ENCODE measurements around the gene LRRC49.
"Not testable (repeated sequence)": the region's sequence is repeated elsewhere in the genome, so short reads cannot be mapped to it uniquely, and the experiment has no call there.

The LRRC49 gene

DNA sequence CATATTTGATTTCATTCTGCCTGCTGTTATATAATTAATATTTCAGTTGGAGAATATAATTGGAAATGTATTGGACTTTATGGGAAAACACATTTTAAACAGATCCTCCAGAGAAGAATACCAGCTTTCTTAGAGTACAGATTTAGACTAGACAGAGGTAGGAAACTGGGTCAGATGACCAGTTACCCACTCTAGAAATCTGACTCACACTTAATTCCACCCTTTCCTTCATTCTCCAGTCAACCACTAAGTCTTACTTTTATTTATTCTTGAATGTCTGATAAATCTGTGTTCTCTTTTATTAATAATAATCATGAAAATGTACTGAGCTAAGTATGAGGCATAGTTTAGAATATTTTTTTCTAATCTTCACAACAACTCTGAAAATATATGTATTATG, 110.7 kb downstream of the LRRC49 start:
- DNase-seq = no peak

DNA sequence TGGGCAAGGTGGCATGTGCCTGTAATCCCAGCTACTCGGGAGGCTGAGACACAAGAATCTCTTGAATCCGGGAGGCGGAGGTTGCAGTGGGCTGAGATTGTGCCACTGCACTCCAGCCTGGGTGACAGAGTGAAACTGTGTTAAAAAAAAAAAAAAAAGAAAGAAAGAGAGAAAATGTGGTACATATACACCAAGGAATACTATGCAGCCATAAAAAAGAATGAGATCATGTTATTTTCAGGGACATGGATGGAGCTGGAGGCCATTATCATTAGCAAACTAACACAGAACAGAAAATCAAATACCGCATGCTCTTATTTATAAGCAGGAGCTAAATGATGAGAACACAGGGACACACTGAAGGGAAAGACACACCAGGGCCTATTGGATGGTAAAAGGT, 111.9 kb downstream of the LRRC49 start:
- DNase-seq = not testable (repeated sequence)

DNA sequence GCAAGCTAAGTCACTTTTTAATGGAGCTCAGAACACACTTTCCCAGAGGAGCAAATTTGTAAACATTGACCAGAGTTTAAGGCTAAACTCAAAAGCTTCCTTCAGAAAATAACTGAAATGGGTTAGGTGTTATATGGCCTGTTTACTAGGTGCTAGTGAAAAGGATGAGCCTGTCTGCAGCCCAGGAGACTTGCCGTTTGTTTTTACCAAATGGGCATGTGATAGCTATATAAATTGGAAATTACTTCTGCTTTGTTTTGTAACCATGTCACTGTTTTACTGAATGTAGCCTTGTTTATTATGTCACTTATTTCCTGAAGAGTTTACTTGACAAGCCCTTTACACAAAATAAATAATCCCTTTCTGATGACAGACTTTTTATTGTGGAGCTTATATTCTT, 113.3 kb downstream of the LRRC49 start:
- no peak for DNase-seq

DNA sequence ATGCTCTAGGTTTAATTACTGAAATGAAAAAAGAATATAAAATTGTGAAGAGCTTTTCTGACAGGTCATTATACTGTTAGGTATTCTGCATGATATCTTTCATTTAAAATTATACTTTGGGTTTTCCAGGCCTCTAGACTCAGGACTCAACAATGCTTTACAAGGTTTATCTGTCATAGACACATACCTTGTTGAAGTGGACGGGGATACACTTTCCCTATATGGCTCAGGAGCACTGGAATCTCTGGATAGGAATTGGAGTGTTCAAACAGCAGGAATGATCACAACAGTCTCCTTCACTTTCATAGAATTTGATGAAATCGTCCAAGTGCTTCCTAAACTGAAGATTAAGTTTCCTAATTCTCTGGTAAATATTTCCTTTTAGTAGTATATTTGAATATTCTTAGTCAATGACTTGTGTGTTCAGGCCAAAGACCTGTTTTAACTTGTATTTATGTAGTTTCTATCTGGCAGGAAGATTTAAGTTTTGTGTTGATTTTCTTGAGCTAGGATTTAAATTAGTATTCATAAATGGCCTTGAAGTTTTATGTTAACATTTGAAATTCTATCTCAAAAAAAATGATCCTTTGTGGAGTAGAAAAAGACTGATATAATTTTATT, 115.7 kb downstream of the LRRC49 start:
- DNase-seq = no peak

DNA sequence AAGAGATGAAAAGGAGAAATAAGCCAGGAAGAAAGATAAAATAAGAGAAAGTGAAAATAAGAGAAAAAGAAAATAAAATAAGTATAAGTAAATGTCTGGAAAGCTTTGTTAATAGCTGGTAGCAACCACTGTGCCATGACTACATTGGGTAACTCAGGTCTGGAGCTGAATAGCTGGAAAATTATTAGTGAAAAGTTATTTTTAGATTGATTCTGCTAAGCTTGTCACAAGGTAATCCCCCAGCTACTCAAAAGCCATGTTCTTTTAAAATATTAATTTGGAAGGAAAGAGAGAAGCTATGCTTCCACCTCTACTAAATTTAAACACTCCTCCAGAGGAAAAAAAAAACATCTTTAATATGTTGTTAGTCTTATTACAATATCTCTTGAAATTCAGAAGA, 117.8 kb downstream of the LRRC49 start:
- no peak for DNase-seq

DNA sequence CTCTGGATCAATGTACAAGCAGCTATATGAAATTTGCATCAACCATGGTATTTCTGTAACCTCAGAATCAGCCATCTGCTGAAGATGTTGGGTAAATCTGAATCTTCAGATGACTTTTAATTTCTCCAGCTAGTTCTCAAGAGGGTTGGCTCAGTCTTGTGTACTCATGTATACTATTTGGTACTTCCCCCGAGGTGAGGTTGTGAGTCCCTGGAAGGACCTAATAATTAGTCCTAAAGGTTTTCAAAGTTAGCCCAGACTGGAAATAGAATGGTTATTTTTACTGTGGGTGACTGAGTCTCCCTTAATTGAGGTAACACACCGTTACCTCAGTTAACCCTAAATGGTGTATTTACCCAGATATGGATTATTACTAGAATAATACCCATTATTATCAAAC, 118.4 kb downstream of the LRRC49 start:
- no peak for DNase-seq

DNA sequence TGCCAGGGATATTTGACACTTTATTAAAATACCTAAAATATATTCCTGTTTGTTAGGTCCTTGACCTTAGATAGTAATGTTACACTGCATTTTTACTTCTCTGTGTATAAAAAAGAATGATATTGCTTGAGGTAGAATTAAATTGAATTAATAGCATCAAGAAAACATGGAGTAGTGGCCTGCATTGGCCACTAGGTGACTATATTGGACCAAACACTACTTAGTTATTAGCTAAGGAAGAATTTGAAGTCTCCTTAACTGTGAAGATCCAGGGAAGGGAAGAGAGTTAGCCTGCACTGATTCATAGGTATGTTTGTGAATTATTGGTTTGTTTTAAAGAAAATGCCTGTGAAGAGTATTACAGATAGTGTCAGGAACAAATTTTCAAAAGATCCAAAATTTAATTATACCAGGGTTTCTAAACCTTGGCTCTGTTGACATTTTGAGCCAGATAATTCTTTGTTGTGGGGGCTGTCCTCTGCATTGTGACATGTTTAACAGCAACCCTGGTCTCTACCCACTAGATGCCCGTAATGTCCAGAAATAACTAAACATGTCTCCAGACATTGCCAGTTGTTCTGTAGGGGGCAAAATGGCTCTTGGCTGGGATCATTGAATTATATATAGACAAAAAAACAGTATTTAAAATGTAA, 119.0 kb downstream of the LRRC49 start:
- DNase-seq = no peak

DNA sequence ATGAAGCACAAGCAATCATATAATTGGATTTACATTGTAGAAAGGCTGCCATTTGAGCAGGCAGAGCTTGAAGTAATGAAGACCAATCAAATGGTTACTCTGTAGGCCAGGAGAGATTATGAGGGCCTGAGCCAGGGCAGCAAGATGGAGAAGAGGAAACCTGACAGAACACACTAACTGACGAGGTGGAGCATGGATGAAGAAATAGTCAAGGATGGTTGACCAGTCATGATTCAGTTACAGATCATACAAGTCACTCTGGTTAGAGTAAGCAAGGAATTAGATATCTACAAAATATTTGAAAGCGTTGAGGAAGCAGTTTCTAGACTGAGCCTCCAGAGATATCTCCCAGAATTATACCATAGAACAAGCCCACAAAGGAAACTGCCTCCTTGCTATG, 120.8 kb downstream of the LRRC49 start:
- no peak for DNase-seq

DNA sequence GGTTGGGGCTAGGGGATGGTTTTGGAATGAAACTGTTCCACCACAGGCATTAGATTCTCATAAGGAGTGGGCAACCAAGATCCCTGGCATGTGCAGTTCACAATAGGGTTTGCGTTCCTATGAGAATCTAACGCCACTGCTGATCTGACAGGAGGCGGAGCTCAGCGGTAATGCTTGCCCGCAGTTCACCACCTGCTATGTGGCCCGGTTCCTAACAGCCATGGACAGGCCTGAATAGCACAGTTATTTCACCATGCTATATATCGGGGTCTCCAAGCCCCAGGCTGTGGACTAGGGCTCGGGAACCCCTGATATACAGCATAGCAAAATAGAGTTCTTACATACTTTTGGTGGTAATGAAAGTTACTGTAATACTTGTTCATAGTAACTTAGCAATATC, 122.7 kb downstream of the LRRC49 start:
- DNase-seq = no peak

DNA sequence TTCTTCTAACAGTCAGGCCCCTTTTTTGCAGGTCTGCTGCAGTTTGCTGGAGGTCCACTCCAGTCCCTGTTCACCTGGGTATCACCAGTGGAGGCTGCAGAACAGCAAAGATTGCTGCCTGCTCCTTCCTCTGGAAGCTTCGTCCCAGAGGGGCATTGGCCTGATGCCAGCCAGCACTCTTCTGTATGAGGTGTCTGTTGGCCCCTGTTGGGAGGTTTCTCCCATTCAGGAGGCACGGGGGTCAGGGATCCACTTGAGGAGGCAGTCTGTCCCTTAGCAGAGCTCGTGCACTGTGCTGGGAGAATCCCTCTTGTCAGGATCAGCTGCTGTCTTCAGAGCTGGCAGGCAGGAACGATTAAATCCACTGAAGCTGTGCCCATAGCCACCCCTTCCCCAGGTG, 138.6 kb downstream of the LRRC49 start:
- DNase-seq = not testable (repeated sequence)

DNA sequence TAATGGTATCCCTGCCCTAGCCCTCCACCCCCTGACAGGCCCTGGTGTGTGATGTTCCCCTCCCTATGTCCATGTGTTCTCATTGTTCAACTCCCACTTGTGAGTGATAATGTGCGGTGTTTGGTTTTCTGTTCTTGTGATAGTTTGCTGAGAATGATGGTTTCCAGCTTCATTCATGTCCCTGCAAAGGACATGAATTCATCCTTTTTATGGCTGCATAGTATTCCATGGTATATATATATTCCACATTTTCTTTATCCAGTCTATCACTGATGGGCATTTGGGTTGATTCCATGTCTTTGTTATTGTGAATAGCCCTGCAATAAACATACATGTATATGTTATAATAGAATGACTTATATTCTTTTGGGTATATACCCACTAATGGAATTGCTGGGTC, 142.9 kb downstream of the LRRC49 start:
- not testable (repeated sequence) for DNase-seq

DNA sequence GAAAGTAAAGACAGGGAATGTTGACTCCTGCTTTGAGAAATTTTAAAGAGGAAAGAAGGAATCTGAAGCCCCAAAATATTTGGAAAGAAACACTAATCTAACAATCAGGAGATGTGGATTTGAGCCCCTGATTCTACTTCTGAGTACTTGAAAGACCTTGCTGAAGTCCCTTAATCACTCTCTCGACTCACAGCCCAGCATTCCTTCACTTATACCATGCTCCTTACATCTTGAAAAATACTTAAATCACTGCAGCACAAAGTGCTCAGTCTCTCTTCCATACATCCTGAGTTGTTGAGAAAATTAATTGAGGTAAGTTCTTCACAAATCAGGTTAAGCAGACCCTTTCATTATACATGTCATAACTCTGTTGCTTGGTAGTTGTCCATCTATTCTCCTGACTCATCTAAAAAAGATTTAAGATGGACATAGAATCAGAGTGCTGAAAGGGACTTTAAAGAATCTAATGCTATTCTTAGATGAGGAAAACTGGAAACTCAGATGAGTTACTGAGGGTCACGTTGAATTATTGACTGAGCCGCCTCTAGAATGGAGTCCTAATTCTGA, 149.8 kb downstream of the LRRC49 start:
- no peak for DNase-seq

DNA sequence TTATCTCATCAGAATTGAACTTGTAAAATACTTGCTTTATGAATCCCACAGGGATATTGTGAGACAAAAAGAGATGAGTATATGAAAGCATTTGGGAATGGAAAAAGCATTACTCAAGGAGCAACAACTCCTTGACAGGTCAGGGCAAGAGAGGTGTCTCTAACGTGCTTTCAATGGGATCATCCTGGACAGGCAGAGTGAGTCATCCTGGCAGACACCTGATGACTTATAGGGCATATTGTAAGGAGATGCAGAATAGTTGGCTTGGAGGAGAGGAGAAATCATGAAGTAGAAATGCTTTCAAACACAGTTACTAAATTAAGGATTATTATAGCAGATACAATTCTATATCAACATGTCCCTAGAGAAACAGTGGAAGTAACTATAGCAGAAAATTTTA, 150.7 kb downstream of the LRRC49 start:
- no peak for DNase-seq

DNA sequence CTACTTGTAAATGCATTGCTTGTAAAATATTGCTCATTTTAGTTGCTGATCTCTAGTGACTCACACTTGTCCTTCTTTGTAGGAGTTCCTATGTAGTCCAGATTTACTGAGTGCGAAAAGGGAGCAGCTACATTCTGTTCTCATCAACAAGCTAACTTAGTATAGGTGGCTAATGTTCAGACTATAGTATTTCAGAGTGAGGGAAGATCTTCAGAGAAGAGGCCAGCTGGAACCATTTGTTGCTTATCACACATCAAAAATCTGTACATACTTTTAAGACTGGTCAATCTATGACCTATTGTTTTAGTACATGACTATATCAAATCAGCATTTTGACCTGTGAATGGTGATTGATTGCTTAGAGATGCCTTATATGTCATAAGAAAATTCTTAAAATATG, 151.4 kb downstream of the LRRC49 start:
- no peak for DNase-seq

DNA sequence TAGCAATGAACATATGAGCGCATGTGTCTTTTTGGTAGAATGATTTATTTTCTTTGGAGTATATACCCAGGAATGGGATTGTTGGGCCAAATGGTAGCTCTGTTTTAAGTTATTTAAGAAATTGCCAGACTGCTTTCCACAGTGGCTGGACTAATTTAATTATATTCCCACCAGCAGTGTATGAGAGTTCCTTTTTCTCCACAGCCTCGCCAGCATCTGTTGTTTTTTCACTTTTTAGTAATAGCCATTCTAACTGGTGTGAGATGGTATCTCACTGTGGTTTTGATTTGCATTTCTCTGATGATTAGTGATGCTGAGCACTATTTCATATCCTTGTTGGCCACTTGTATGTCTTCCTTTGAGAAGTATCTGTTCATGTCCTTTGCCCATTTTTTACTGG, 153.5 kb downstream of the LRRC49 start:
- DNase-seq = not testable (repeated sequence)

DNA sequence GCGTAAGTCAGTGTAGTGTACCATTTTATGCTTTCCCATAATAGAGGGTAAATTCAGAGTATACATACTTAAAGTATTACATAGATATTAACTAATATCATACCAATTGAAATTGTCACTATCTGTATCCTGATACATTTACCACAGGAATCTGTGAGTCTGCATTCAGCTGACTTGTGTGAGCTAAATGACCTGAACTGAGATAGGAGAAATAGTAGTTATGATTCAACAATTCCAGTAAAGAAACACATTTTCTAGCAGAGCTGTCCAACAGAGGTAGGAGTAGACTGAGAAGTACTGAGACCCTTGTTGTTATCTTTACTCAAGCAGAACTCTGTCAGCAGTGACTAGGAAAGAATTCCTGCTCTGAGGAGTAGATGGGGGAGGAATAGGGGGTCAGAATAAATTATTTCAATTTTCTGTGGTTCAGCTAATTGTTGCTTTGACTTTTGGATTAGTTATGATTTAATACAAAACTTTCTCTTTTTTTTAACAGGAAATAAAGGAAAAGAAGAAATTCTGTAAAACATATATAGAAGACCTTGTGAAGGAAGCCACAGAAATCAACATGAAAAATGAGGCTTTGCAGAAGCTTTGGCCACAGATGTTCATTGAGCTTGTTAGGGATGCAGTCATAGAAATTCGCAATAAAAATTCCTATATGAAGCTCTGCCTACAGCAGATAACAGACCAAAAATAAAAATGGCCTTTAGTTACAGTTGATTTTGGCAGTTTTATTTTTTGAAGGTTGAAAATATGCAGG, 156.5 kb downstream of the LRRC49 start:
- DNase-seq = no peak

DNA sequence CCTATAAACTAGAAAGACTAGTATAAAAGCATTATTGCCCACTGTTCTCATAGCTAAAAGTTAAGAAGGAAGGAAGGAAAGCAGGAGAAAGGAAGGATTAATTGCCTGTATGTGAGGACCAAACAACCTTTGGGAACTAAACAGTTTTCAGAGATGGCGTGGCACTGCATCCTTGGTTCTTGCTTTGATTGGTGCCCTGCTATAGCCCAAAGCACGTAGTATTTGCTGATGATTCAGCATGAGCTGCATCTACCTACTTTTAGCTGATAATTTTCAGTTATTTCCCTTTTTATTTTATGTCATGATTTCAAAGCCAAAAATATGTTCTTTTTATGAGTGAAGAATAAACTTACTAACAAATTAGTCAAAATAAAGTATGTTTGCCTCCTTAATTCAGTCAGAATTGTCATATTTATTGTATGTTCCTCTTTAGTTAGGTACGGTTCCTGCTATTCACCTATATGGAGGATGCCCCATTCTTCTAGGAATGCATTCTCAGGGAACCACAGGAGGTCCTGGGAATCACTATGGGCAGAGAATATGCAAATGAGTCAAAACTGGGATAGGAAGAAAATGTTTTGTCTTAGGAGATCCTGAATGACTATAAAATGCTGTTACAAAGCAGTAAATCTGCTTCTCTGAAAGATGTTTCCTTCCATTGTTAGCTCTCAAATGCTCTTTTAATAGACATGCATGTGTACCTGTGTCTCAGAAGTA, 157.2 kb downstream of the LRRC49 start:
- no peak for DNase-seq

DNA sequence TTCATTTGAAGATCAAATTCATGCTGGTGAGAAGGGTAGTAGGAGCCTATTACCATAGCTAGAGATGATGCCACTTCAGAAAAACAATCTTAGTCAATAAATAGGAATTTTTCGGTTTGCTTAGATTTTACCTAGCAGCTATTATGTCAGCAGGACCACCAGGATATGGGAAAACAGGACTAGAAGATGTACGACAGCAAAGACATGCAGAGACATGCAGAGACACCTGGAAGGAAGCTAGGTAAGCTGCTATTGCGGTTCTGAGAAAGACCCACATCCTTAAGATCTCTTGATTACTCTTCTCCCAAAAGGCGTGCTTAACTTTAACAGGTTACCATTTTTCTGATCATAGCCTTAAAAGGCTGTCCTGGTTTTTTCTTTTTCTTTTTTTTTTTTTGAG, 157.8 kb downstream of the LRRC49 start:
- no peak for DNase-seq

DNA sequence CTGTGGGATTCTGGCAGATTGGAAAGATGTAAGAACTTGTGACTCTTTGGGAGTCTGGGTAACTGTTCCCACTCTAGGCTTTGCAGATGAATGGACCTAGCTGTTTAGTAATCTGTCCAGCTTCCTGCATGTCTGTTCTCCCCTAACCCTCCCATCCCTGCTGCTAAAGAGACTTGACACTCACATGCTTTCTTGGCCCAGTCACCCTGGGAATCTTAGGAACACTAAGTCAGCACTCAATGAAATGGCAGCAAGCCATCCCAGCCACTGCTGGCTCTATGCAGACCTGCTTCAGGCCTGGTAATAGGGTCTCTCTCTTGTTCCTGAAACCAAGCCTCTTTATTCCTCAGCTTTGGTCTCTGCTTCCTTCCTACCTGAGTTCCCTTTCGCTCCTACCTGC, 158.9 kb downstream of the LRRC49 start:
- DNase-seq = no peak

DNA sequence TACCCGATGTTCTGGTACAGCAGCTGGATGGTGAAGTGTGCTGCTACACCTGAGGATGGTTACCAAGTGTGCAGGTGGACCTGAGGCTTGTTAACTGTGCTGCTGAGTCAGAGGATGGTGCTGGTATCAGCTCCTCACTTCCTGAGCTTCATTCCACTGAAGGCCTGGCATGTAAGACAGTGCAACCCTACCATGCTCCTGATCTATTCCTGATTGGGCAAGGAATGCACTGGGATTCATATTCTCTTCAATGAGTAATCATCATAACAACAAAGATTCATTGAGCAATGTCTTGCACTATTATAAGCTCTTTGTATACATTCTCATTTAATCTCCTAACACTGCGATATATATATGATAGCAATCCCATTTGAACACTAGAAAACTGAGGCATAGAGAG, 159.7 kb downstream of the LRRC49 start:
- no peak for DNase-seq

DNA sequence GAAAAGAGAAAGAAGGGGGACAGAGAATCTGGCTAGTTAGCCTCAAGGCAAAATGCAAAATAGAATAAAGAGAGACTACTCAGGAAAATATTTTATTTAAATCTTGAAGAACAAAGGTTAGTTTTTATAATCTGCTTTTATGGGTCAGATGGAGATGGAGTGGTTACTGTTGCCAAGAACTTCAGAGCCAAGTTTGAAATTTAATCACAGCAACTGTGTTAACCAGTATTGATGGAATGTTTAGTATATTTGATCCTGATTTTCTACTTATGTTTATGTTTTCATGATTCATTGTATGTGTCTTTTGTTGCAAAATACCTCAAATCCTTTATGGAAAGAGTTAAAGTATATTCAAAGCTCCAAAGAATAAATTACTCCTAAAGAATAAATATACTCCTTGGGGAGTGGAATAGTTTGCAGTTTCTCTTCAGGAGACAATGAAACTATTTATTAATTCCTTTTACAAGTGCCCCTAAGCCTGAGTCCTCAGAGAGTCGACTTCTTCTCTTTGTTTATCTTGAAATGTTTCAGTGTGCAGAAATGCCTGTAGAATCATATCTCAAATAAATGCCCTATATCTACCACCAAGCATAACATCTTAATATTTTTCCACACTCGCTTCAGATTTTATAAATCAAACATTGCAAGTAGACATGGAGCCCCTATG, 161.8 kb downstream of the LRRC49 start:
- DNase-seq = no peak

DNA sequence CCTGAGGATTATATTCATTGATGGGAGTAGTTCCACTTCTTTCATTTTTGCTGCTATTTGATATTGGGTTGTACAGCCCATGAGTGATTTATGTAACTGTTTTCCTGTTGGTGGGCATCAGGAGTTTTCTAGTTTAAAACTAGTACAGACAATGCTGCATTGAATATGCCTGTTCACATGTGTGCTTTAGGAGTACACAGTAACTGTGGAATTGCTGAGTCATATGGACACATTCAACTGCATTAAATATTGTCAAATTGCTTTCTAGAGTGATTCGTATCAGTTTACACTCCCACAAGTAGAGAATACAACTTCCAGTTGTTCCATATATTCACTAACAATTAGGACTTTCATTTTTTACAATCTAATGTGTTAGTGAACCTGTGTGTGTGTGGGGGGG, 162.8 kb downstream of the LRRC49 start:
- DNase-seq = no peak

DNA sequence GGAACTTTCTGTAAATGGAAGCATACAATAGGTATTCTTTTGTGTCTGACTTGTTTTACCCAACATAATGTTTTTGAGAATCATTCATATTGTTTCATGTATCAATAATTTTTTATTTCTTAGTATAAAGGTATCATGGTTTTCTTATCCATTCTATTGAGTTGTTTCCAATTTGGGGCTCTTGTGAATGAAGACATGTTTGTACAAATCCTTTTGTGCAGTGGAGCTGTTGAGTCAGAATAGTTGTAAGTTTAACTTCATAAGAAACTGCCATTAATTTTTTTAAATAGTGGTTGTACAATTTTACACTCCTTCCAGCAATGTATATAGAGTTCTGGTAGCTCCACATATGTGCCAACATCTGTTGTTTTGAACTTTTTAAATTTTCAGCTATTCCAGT, 163.5 kb downstream of the LRRC49 start:
- no peak for DNase-seq
